WERI-Rb-1 (cell line): ENCODE measurements around the gene KSR1.

Experiments used
- DNase-seq: peaks from one replicate; pipeline ENCODE4 v3.0.0-alpha.2; 2020
- H3K27ac ChIP-seq: fragments of 250-450 bp; sonication (Bioruptor Pico); 2 replicates; pipeline ENCODE4 v1.5.1; 2020; ENCODE audit warnings: mild to moderate bottlenecking, moderate library complexity
- H3K27me3 ChIP-seq: fragments of 250-450 bp; sonication (Bioruptor Pico); 2 replicates; pipeline ENCODE4 v1.5.1; 2021; ENCODE audit warnings: mild to moderate bottlenecking, low read depth, moderate library complexity; ENCODE audit not compliant: insufficient read depth, severe bottlenecking
- H3K36me3 ChIP-seq: fragments of 250-450 bp; sonication (Bioruptor Pico); 2 replicates; pipeline ENCODE4 v1.5.1; 2020; ENCODE audit warnings: mild to moderate bottlenecking, moderate library complexity
- H3K4me3 ChIP-seq: 2 replicates; pipeline ENCODE4 v1.5.1; 2011; ENCODE audit warnings: low read depth, mild to moderate bottlenecking, control low read depth, low read length
- H3K9me3 ChIP-seq: fragments of 250-450 bp; sonication (Bioruptor Pico); 2 replicates; pipeline ENCODE4 v1.5.1; 2021; ENCODE audit warnings: mild to moderate bottlenecking, moderate library complexity; ENCODE audit not compliant: severe bottlenecking
- TF ChIP-seq, protein P1 (sequence below): IDR thresholded peaks from 2 replicates; pipeline ENCODE4 v1.5.1; 2011; ENCODE audit warnings: low read depth, mild to moderate bottlenecking, control low read depth, inconsistent platforms, low read length

KSR1 gene

DNA sequence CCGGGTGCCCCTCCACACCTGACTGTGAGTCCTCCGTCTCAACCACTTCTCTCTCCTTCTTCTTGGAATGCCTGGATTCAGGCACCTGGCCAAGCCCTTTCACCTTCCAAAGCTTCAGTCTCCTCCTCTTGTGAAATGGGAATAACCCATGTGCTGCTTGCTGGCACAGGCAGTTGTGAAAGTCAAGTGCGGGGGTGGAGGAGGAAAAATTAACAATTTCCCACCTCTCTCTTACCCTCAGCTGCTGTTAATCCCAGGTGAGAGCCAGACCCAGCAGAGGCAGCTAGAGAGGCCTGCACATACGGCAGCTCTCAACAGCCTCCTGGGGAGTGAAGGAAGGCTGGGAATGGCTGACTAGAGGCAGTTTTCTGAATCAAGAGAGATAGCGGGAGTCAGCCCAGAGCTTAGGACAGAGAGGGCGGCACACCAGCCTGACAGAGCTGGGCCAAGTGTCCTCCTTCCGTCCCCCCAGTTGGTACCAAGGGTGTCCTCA is 96.8 kb downstream of the KSR1 start:
- TF ChIP-seq, protein P1, sequence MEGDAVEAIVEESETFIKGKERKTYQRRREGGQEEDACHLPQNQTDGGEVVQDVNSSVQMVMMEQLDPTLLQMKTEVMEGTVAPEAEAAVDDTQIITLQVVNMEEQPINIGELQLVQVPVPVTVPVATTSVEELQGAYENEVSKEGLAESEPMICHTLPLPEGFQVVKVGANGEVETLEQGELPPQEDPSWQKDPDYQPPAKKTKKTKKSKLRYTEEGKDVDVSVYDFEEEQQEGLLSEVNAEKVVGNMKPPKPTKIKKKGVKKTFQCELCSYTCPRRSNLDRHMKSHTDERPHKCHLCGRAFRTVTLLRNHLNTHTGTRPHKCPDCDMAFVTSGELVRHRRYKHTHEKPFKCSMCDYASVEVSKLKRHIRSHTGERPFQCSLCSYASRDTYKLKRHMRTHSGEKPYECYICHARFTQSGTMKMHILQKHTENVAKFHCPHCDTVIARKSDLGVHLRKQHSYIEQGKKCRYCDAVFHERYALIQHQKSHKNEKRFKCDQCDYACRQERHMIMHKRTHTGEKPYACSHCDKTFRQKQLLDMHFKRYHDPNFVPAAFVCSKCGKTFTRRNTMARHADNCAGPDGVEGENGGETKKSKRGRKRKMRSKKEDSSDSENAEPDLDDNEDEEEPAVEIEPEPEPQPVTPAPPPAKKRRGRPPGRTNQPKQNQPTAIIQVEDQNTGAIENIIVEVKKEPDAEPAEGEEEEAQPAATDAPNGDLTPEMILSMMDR = no peak
- Histone ChIP-seq H3K36me3 (peaks cover 34% of the 10 kb centered on the region), H3K27me3 (no peaks in the 10 kb centered on the region), H3K9me3 (no peaks in the 10 kb centered on the region), H3K4me3 (no peak overlapping the region), H3K27ac (no peak overlapping the region)
- DNase-seq = no peak

DNA sequence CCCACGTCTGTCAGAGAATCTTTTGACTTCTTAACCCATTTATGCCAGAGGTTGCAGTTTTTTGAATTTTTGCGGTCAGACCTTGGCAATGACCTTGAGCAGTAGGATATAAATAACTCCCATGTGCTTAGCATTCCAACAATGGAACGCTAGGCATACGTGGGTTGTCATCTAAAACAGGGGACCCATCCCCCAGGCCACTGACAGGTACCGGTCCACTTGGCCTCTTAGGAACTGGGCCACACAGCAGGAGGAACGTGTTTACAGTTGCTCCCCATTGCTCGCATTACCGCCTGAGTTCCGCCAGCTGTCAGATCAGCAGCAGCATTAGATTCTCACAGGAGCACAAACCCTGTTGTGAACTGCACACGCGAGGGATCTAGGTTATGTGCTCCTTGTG is 97.9 kb downstream of the KSR1 start:
- Histone ChIP-seq H3K36me3 (peaks cover 37% of the 10 kb centered on the region), H3K27me3 (no peaks in the 10 kb centered on the region), H3K4me3 (no peak overlapping the region), H3K9me3 (no peaks in the 10 kb centered on the region), H3K27ac (no peak overlapping the region)
- DNase-seq = no peak
- TF ChIP-seq, protein P1 = no peak

GRCh38 chr17:27554911-27555310 is 98.7 kb downstream of the KSR1 start:
- no peaks in the 10 kb centered on the region for H3K27me3 ChIP-seq
- no peak overlapping the region for H3K27ac ChIP-seq
- peaks cover 37% of the 10 kb centered on the region for H3K36me3 ChIP-seq
- no peak overlapping the region for H3K4me3 ChIP-seq
- TF ChIP-seq, protein P1 = no peak
- H3K9me3 ChIP-seq = no peaks in the 10 kb centered on the region
- DNase-seq = no peak

GRCh38 chr17:27555339-27555738 is 99.1 kb downstream of the KSR1 start:
- TF ChIP-seq, protein P1 = no peak
- no peak overlapping the region for H3K4me3 ChIP-seq
- peaks cover 37% of the 10 kb centered on the region for H3K36me3 ChIP-seq
- H3K27ac ChIP-seq = no peak overlapping the region
- H3K27me3 ChIP-seq = no peaks in the 10 kb centered on the region
- H3K9me3 ChIP-seq = no peaks in the 10 kb centered on the region
- DNase-seq = no peak

DNA sequence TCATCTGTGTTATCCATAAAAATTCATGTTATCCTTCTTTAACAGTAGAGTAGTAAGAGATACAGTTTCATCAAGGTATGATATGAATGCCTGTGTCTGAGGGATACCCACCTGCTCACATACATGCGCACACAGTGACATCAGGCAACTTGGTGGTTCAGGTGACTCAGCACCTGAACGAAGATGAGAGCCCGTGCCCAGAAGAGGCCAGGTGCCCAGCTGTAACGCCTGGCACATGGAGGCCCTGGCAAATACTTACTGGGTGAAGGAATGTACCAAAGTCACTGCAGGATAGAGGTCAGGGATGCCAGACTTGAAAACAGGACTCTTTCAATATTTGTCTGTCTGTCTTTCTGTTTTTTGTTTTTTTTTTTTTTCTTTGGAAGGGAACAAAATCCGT is 102.1 kb downstream of the KSR1 start:
- DNase-seq = no peak
- Histone ChIP-seq H3K27me3 (no peaks in the 10 kb centered on the region), H3K36me3 (peaks cover 24% of the 10 kb centered on the region), H3K9me3 (no peaks in the 10 kb centered on the region), H3K27ac (no peak overlapping the region), H3K4me3 (no peak overlapping the region)
- TF ChIP-seq, protein P1 = no peak

DNA sequence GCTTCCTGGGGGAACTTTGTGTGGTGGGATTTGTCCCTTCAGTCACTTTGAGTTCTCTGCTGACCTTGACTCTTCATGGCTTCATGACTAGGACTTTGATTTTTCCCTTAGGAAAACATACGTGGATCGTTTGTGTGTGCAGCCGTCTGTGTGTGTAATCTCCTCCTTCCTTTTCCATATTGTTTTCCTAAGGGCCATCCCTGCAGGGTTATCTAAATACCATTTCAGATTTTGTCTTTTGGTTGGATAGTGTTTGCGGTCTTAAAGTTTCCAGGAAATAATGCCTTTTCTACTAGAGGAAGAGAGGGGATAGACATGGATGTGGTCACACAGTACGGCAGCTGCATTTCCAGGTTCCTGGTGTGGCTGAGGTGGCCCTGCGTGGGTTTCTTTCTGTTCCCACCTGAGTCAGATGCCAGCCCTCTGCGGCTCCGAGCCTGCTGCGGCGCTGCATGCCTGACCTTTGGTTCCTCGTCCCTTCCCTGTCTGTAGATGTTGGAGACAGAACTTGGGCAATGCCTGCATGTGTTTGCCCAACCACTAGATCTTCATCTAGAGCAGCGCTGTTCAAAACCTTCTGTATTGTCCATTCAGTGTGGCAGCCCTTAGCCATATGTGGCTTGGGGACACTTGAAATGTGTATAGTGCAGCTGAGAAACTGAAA is 102.7 kb downstream of the KSR1 start:
- Histone ChIP-seq H3K36me3 (peaks cover 20% of the 10 kb centered on the region), H3K27me3 (no peaks in the 10 kb centered on the region), H3K27ac (no peak overlapping the region), H3K9me3 (no peaks in the 10 kb centered on the region), H3K4me3 (no peak overlapping the region)
- DNase-seq = no peak
- TF ChIP-seq, protein P1 = no peak
